Measurements from ENCODE around the gene NFYB.

GRCh38 chr12:104133866-104134265 is 4.1 kb downstream of the NFYB start:
- TF ChIP-seq CTCF (IDR thresholded peaks at IDR 0.05; ENCODE audit: low read depth, low read length, poor library complexity, severe bottlenecking) (no peak), EZH2phosphoT487 (IDR thresholded peaks at IDR 0.05; ENCODE audit: borderline replicate concordance, low read length) (no peak)
